SK-N-SH treated with all-trans-retinoic acid at 6 μM for 48 hours (cell line): ENCODE results near the gene HOOK2.

Source experiments
- ARNTL ChIP-seq: fragments of 450-650 bp; formaldehyde crosslinking; IDR thresholded peaks from 2 replicates; pipeline ENCODE4 v1.5.0; 2020; ENCODE audit warnings: low read depth, mild to moderate bottlenecking, moderate library complexity, borderline replicate concordance
- CREB5 ChIP-seq: fragments of 250-450 bp; sonication (Bioruptor Pico); IDR thresholded peaks from 2 replicates; pipeline ENCODE4 v1.5.1; 2020; ENCODE audit warnings: low read depth, mild to moderate bottlenecking, moderate library complexity
- GLIS3 ChIP-seq: fragments of 250-450 bp; sonication (Bioruptor Pico); IDR thresholded peaks from 2 replicates; pipeline ENCODE4 v1.5.0; 2020; ENCODE audit warnings: mild to moderate bottlenecking, moderate library complexity
- ISL1 ChIP-seq: fragments of 250-450 bp; sonication (Bioruptor Pico); IDR thresholded peaks from 2 replicates; pipeline ENCODE4 v2.1.2; 2022; ENCODE audit warnings: mild to moderate bottlenecking, moderate library complexity
- PATZ1 ChIP-seq: fragments of 250-450 bp; sonication (Bioruptor Pico); IDR thresholded peaks from 2 replicates; pipeline ENCODE4 v1.8.0; 2020; ENCODE audit warnings: mild to moderate bottlenecking, moderate library complexity, borderline replicate concordance
- PPARA ChIP-seq: fragments of 250-450 bp; sonication (Bioruptor Pico); IDR thresholded peaks from 2 replicates; pipeline ENCODE4 v1.5.0; 2020; ENCODE audit warnings: mild to moderate bottlenecking, borderline replicate concordance
- TOX ChIP-seq: fragments of 250-450 bp; sonication (Bioruptor Pico); IDR thresholded peaks from 2 replicates; pipeline ENCODE4 v1.8.0; 2021; ENCODE audit warnings: mild to moderate bottlenecking, moderate library complexity, borderline replicate concordance
- ZFP30 ChIP-seq: fragments of 450-650 bp; formaldehyde crosslinking; IDR thresholded peaks from 2 replicates; pipeline ENCODE4 v1.5.0; 2022; ENCODE audit warnings: mild to moderate bottlenecking, moderate library complexity
- ZNF8 ChIP-seq: fragments of 450-650 bp; formaldehyde crosslinking; IDR thresholded peaks from 2 replicates; pipeline ENCODE4 v1.5.0; 2020; ENCODE audit warnings: mild to moderate bottlenecking, moderate library complexity
- TF ChIP-seq, protein P1 (sequence below): fragments of 250-450 bp; sonication (Bioruptor Pico); IDR thresholded peaks from 2 replicates; pipeline ENCODE4 v1.5.1; 2021; ENCODE audit warnings: mild to moderate bottlenecking, moderate library complexity

GRCh38 chr19:12785431-12786031 is 10.2 kb upstream of the HOOK2 start:
- TF ChIP-seq PATZ1 (CRISPR knock-in tag) (no peak), ARNTL (CRISPR knock-in tag) (no peak), PPARA (CRISPR knock-in tag) (no peak), ISL1 (no peak), ZFP30 (CRISPR knock-in tag) (no peak), TOX (no peak), CREB5 (CRISPR knock-in tag) (no peak), GLIS3 (CRISPR knock-in tag) (no peak), ZNF8 (no peak)
- TF ChIP-seq, protein P1, sequence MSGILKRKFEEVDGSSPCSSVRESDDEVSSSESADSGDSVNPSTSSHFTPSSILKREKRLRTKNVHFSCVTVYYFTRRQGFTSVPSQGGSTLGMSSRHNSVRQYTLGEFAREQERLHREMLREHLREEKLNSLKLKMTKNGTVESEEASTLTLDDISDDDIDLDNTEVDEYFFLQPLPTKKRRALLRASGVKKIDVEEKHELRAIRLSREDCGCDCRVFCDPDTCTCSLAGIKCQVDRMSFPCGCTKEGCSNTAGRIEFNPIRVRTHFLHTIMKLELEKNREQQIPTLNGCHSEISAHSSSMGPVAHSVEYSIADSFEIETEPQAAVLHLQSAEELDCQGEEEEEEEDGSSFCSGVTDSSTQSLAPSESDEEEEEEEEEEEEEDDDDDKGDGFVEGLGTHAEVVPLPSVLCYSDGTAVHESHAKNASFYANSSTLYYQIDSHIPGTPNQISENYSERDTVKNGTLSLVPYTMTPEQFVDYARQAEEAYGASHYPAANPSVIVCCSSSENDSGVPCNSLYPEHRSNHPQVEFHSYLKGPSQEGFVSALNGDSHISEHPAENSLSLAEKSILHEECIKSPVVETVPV, result no peak
